ENCODE results near the gene MPND.

MPND gene

GRCh38 chr19:4401769-4402170 lies 58.4 kb downstream of the MPND start:
- TF ChIP-seq CTCF (IDR thresholded peaks at IDR 0.05; ENCODE audit: extremely low read depth, insufficient read depth, missing control alignments) = no peak
- DNase-seq (ENCODE audit: low spot score) = no peak
- in situ Hi-C loops (cut with MboI; ENCODE audit: low pct_unique_long_range_greater_than_20kb, low sequenced_read_pairs, unreplicated experiment) = no loop called here

GRCh38 chr19:4402171-4403004 lies 59.0 kb downstream of the MPND start, which contains the start of gene CHAF1A:
CHAF1A (plus strand) TSS chr19:4402640; CDS start chr19:4402763, 123 bp downstream.
- no peak for TF ChIP-seq CTCF (IDR thresholded peaks at IDR 0.05; ENCODE audit: extremely low read depth, insufficient read depth, missing control alignments)
- in situ Hi-C loops (cut with MboI; ENCODE audit: low pct_unique_long_range_greater_than_20kb, low sequenced_read_pairs, unreplicated experiment) = no loop called here
- DNase-seq (ENCODE audit: low spot score) = peak; percentile 100

GRCh38 chr19:4403005-4403761 lies 59.8 kb downstream of the MPND start:
- in situ Hi-C loops (cut with MboI; ENCODE audit: low pct_unique_long_range_greater_than_20kb, low sequenced_read_pairs, unreplicated experiment) = no loop called here
- DNase-seq (ENCODE audit: low spot score) = no peak
- TF ChIP-seq CTCF (IDR thresholded peaks at IDR 0.05; ENCODE audit: extremely low read depth, insufficient read depth, missing control alignments) = no peak

GRCh38 chr19:4405977-4406376 lies 62.6 kb downstream of the MPND start:
- TF ChIP-seq CTCF (IDR thresholded peaks at IDR 0.05; ENCODE audit: extremely low read depth, insufficient read depth, missing control alignments) = no peak
- no peak for DNase-seq (ENCODE audit: low spot score)
- in situ Hi-C loops (cut with MboI; ENCODE audit: low pct_unique_long_range_greater_than_20kb, low sequenced_read_pairs, unreplicated experiment) = no loop called here

- no peak for DNase-seq (ENCODE audit: low spot score)
- TF ChIP-seq CTCF (IDR thresholded peaks at IDR 0.05; ENCODE audit: extremely low read depth, insufficient read depth, missing control alignments) = no peak
- in situ Hi-C loops (cut with MboI; ENCODE audit: low pct_unique_long_range_greater_than_20kb, low sequenced_read_pairs, unreplicated experiment) = no loop called here
Observed at GRCh38 chr19:4406626-4407025, 63.3 kb downstream of the MPND start.

- no peak for TF ChIP-seq CTCF (IDR thresholded peaks at IDR 0.05; ENCODE audit: extremely low read depth, insufficient read depth, missing control alignments)
- no peak for DNase-seq (ENCODE audit: low spot score)
- in situ Hi-C loops (cut with MboI; ENCODE audit: low pct_unique_long_range_greater_than_20kb, low sequenced_read_pairs, unreplicated experiment) = no loop called here
Observed at GRCh38 chr19:4409123-4409933, 66.0 kb downstream of the MPND start.
